HG03378 (cell line): Measurements from ENCODE around the gene FCSK.
"Not testable (repeated sequence)": the region's sequence is repeated elsewhere in the genome, so short reads cannot be mapped to it uniquely, and the experiment has no call there.

Experiments used
- ATAC-seq: cut with Tn5 transposase; IDR thresholded peaks from one replicate; pipeline ENCODE4 v1.9.1; 2021; ENCODE audit warnings: mild to moderate bottlenecking, moderate library complexity; ENCODE audit not compliant: unreplicated experiment

FCSK gene

GRCh38 chr16:70522216-70523075, 68.1 kb downstream of the FCSK start:
- no peak for ATAC-seq

- peak; percentile 54 for ATAC-seq
Measured at GRCh38 chr16:70523076-70523742, 68.8 kb downstream of the FCSK start, which contains the start of gene COG4. COG4 (minus strand) TSS chr16:70523554; CDS start chr16:70523543, 11 bp downstream.

GRCh38 chr16:70523743-70524398, 69.5 kb downstream of the FCSK start, which contains the start of gene SF3B3:
SF3B3 (plus strand) TSS chr16:70523816; CDS start chr16:70526657, 2,841 bp downstream.
- peak; percentile 56 for ATAC-seq

DNA sequence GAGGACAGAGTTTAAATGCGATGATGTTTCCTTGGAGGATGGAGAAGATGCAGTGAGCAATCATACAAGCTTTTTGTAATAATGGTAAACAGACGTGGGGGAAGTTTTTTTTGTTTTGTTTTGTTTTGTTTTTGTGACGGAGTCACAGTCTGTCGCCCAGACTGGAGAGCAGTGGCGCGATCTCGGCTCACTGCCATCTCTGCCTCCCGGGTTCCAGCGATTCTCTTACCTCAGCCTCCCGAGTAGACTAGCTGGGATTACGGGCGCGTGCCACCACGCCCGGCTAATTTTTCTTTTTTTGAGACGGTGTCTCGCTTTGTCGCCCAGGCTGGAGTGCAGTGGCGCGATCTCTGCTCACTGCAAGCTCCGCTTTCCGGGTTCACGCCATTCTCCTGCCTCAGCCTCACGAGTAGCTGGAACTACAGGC, 70.0 kb downstream of the FCSK start:
- ATAC-seq = not testable (repeated sequence)

GRCh38 chr16:70526403-70526802, 72.0 kb downstream of the FCSK start:
- ATAC-seq = no peak

DNA sequence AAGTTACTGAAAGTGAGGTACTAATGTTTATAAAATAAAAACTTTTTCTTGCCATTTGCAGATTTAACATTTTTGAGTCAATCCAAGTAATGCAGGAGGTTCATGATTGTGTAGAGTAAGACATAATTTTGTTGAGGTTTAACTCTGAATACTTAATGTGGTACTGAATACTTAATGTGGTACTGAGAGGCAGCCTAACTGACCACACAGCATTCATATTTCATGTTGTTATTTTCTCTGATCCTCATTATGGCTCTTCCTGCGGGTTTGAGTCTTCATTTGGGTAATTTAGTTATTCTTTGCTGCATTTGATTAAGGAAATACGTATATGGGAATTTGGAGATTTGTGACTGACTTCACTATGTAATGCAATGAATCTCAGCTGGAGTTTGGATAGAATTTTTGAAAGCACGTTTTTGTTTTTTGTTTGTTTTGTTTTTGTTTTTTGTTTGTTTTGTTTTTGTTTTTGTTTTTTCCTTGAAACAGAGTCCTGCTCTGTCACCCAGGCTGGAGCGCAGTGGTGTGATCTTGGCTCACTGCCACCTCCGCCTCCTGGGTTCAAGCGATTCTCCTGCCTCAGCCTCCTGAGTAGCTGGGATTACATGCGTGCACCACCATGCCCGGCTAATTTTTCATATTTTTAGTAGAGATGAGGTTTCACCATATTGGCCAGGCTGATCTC, 73.1 kb downstream of the FCSK start:
- no peak for ATAC-seq

DNA sequence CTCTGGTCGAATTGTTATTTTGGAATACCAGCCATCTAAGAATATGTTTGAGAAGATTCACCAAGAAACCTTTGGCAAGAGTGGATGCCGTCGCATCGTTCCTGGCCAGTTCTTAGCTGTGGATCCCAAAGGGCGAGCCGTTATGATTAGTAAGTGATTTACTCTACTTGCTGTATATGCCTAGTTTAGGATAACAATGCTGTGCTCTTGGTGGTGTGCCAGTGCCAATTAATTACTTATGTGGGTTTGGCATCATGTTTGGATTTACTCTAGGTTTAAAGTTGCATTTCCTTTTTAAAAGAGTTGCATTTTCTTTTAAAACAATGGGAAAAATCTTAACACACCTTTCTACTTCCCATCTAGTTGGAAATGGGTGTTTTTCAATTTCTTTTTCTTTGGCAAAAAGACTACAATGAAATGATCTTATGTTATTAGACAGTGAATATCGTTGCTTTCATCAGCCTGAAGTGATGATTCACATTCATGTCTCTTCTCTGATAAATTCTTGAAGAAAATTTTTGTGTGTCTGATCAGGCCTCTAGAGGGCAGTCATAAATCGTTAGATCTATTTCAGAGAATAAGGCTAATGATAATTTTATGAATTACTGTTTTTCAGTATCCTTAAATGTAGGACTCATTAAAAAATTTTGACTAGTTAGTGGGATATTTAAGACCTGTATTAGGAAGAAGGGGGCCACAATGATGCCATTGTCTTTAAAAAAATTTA, 74.8 kb downstream of the FCSK start:
- ATAC-seq = no peak
